Activated CD8-positive, alpha-beta memory T cell treated with anti-CD3 and anti-CD28 coated beads for 4 hours (primary cell): ENCODE data around the gene CPXM1.

Experiments used
- DNase-seq, 2 donors: peaks; one replicate each; pipeline ENCODE4 v3.0.0-alpha.2; 2020; ENCODE audit warnings: low read depth in 2 of 2

The CPXM1 gene

DNA sequence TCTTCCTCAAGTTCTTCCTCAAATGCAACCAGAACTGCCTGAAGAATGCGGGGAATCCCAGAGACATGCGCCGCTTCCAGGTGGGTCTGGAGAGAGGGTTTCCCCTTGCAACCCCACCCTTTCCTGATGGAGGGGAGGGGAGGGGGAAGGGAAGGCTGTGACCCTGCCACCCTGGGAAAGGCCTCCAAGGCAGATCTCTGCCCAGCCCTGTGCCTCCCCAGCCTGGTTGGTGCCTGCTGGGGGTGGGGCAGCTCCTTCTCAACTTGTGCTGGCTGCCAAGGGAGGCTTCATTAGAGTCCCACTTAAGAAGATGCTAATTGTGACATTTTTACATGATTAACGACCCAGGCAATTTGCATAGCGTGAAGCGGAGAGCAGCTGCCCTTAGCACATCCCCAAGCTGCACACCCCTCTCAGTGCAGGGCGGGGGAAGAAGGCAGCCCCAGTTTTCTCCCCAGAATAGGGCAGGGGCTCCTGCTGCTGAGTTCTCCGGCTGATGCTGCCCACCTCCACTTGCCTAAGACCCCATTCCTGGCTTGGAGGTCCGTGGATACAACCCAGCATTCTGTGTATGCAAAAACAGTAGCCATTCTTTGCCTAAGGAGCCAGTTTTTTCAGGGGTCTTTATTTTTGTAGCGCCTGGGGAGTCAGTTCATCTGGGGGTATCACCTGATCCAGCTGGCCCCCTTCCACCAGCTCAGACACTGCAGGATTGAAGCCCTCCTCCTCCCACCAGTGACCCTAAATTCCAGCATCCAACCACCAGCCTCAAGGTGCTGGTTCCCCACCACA is 51.7 kb downstream of the CPXM1 start:
- DNase-seq, result no peak

DNA sequence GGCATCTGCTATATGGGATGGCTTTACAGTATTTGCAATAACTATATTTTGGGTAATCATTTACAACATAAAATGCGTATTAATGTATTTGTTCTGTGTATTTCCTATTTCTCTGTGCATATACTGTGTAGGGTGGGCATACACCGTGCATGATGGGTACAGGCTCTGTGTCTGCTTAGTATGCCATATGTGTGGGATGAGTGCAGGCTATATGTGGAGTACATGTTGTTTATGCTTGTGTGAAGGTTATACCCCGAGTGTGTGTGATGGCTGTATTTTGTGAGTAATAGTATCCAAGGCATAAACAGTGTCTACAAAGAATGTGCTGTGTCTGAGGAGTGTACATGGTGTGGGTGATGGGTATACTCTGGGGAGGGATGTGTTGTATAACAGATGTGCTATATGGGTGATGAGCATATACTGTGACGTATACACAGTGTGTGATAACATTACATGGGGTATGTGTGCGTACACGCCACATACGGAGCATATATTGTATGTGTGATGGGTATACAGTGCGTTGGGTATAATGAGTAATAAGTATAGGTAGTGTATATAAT is 52.7 kb downstream of the CPXM1 start:
- DNase-seq, result no peak

DNA sequence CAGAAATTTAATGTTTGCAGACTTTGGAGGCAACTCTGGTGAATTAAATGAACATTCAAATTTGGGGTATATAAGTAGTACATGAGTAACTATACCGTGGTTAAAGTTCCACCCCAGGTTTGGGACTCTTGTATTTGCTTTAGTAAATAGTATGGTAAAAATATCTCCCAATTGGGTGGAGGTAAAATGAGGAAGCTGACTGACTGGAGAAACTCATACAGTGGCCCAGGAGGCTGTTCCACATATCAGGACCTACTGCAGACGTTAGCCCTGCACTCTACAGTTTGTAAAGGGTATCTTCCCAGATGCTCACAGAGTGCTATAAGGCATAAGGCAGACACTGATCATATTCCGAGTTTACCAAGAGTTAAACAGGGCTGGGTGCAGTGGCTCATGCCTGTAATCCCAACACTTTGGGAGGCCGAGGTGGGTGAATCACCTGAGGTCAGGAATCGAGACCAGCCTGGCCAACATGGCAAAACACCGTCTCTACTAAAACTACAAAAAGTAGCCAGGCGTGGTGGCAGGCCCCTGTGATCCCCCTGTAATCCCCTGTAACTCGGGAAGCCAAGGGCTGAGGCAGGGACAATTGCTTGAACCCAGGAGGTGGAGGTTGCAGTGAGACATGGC is 53.7 kb downstream of the CPXM1 start:
- no peak for DNase-seq

DNA sequence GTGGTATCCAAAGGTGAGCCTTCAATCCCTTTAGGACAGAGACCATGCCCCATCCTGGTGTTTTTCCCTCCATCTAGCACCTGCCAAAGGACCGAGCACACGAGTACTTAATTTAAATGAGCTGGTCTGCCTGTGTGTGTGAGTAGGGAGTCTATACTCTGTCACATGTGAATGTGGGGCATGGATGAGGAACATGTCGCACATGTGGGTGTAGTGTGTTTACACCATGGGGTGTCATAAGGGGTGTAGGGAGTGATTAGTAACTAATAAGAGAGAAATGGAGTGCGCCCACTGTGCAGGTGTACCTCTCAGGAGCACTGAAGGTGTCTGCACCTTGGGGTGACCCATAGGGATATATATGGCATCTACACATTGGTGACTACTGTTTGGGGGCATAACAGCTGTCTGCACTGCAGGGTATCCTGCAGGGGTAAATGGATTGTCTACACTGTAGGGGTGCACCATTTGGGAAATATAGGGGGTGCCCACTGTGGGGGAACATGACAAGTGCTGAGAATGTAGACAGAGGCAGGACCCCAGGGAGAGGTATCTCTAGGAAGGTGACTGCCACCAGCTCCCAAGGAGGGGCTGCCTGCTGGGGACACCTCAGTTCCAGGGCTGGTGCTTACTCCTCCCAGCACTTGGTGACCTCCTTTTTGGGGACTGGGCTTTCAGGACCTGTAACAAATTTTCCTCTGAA is 54.3 kb downstream of the CPXM1 start:
- no peak for DNase-seq

DNA sequence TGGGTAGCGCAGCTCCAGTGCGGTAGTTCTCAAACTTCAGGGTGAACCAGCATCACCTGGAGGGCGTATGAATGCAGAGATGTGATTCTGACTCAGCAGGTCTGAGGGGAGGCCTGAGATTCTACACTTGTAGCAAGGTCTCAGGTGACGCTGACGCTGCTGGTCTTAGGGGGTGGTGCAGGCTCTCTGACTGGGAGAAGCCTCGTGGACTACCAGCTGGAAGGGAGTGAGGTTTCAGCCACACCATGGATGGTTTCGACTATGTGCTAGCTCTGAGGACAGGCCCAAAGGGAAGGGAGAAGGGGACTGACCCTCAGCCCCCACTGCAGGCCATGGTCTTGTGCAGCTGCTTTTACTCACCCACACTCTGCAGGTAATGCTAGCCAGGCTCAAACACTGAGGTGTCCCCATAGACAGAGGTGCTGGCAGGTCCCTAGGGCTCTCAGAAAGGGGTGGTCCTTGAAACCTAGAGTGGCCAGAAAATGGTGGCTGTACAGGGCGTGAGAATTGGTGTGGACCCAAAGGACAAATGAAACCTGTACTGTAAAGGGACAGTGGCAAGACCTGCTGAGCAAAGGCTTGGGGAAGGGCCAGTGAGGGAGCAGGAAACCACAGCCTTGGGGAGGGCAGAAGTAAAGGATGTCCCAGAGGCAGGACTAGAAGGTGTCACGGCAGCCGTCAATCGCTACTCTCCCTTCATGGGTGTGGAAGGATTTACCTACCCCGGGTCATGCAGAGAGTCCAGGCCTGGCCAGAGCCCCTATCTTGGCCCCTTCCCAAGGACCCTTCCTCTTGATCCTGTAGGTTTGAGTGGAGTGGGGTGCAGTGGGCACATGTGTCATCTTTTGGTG is 55.1 kb downstream of the CPXM1 start:
- DNase-seq, result no peak
